Endothelial cell (in vitro differentiated cells): Measurements from ENCODE around the gene XNDC1N. TPM values are rescaled to one million over a fixed set of nuclear protein-coding genes. Genes with fewer than 3 reads are reported as not detected.

ENCODE experiments used
- DNase-seq: peaks from one replicate; pipeline ENCODE4 v3.0.0; 2021; ENCODE audit warnings: low spot score
- H3K27ac Mint-ChIP-seq: one replicate; pipeline ENCODE4 v1.8.0; 2021; ENCODE audit warnings: mixed read lengths, inconsistent platforms; ENCODE audit not compliant: unreplicated experiment
- H3K27me3 Mint-ChIP-seq: one replicate; pipeline ENCODE4 v1.8.0; 2021; ENCODE audit warnings: mild to moderate bottlenecking, moderate library complexity, mixed read lengths, inconsistent platforms; ENCODE audit not compliant: unreplicated experiment
- H3K36me3 Mint-ChIP-seq: one replicate; pipeline ENCODE4 v1.8.0; 2021; ENCODE audit warnings: mild to moderate bottlenecking, low read depth, mixed read lengths, inconsistent platforms; ENCODE audit not compliant: unreplicated experiment
- H3K4me1 Mint-ChIP-seq: one replicate; pipeline ENCODE4 v1.8.0; 2021; ENCODE audit warnings: mild to moderate bottlenecking, mixed read lengths, inconsistent platforms; ENCODE audit not compliant: unreplicated experiment
- H3K4me3 Mint-ChIP-seq: one replicate; pipeline ENCODE4 v1.8.0; 2021; ENCODE audit warnings: mild to moderate bottlenecking, mixed read lengths, inconsistent platforms; ENCODE audit not compliant: unreplicated experiment
- H3K9me3 Mint-ChIP-seq: one replicate; pipeline ENCODE4 v1.8.0; 2021; ENCODE audit warnings: mixed read lengths, inconsistent platforms; ENCODE audit not compliant: unreplicated experiment
- long read RNA-seq: library from polyadenylated mRNA; unstranded; transcript quantifications from one replicate; pipeline ENCODE4 v2.0.0, GENCODE V29; 2020; ENCODE audit not compliant: unreplicated experiment
- total RNA-seq: library from RNA; stranded (reverse); fragmentation: NEBNext Ultra II Directional; extraction: Animal tissue kit (Norgen Biotek cat#: 25700); gene quantifications from one replicate; pipeline ENCODE4 v1.2.1, GENCODE V29; 2021; ENCODE audit not compliant: unreplicated experiment
- TF ChIP-seq, protein P1 (sequence below): fragments of 200-600 bp; sonication (generic); IDR thresholded peaks from one replicate; pipeline ENCODE4 v1.5.0; 2021; ENCODE audit warnings: antibody characterized with exemption; ENCODE audit not compliant: unreplicated experiment

Gene XNDC1N, protein sequence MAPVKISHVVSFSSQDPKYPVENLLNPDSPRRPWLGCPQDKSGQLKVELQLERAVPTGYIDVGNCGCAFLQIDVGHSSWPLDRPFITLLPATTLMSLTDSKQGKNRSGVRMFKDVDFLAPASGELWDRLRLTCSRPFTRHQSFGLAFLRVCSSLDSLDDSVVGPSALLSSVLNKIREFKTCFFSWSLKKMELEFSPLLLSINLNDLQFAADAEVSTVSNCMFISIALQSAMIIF
- 3.5 TPM for total RNA-seq
- long read RNA-seq, partial matches to known transcripts: 0 of 1 reads
- long read RNA-seq, other reads (novel, unspliced or antisense): 1 of 1 reads

DNA sequence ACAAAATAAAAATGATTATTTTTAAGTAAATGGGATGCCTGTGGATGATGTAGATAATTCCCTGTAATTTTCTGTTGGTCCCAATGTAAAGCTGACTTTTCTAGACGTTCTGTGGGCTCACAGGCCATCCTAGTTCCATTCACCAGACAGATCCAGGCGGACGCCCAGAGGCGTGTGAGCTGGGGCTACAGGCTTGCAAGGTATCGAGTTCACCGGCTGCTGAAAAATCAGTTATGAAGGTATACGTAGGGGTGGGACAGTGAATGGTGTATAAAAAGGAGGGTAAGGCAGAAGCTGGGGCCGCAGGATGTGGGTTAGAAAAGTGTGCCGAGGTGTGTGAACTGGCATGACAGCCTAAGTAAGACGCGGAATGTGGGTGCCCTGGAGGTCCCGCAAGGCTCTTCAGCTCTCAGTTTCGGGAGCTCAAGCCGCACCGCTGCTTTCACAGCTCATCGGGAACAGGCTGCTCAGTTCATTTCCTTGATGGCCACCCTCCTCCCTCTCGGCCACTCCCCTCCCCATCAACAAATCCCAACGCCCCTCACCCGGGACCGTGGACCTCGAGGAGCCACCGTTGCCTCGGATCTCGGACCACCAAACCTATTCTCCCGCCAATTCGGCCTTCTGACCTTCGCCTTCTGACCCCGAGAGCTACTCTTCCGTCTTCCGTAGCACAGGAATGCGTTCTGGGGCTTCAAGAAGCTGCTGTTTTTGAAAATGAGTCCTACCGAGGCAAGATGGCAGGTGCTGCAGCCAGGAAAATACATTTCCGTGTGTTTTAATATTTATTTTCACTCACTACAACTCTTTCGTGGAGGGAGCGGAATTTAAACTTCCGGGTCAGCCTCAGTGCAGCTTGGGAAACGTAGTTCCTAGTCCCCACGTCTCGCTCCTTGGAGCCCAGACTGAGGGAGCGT, at the start of gene XNDC1N:
Gene XNDC1N (minus strand): TSS at position 775 of the 917 bp plus-strand sequence. CDS start 5,241 bp downstream, outside the sequence.
- H3K9me3 Mint-ChIP-seq: no peaks in the 10 kb centered on the region
- peaks cover 5% of the 10 kb centered on the region for H3K36me3 Mint-ChIP-seq
- peaks cover 28% of the 10 kb centered on the region for H3K4me1 Mint-ChIP-seq
- peak; percentile 35 for DNase-seq
- peak within 1 kb of the TSS; percentile 100 for H3K4me3 Mint-ChIP-seq
- peaks cover 8% of the 10 kb centered on the region for H3K27me3 Mint-ChIP-seq
- peak within 1 kb of the TSS; percentile 100 for H3K27ac Mint-ChIP-seq
- TF ChIP-seq, protein P1, sequence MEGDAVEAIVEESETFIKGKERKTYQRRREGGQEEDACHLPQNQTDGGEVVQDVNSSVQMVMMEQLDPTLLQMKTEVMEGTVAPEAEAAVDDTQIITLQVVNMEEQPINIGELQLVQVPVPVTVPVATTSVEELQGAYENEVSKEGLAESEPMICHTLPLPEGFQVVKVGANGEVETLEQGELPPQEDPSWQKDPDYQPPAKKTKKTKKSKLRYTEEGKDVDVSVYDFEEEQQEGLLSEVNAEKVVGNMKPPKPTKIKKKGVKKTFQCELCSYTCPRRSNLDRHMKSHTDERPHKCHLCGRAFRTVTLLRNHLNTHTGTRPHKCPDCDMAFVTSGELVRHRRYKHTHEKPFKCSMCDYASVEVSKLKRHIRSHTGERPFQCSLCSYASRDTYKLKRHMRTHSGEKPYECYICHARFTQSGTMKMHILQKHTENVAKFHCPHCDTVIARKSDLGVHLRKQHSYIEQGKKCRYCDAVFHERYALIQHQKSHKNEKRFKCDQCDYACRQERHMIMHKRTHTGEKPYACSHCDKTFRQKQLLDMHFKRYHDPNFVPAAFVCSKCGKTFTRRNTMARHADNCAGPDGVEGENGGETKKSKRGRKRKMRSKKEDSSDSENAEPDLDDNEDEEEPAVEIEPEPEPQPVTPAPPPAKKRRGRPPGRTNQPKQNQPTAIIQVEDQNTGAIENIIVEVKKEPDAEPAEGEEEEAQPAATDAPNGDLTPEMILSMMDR: no peak

DNA sequence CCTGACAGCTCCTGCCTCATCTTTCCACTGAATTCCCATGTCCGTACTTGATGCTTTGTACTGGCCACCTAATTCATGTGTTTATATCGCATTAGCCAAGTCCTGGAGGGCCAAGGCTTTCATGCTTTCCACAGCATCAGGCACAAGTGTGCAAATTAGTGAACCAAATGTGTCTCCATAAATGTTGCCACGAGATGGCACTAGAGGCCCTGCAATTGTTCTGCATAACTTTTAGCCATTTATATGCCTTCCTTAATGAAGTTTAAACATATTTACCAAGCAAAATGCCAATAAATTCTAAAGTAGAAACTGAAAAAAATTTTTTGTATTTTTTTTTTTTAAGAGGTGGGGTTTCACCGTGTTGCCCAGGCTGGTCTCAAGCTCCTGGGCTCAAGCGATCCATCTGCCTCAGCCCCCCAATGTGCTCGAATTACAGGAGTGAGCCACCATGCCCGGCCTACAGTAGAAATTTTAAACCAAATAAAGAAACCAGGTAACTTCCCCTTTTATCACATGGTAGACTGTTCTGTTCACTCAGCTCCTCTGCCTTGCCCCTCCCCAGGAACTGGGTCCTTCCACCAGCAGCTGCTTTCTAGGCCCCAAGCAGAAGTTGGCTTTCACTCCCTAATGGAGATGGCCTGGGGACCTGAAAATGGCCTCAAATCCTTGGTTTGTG, 49.5 kb upstream of the XNDC1N start:
- DNase-seq: peak; percentile 53
- H3K9me3 Mint-ChIP-seq: no peaks in the 10 kb centered on the region
- H3K4me1 Mint-ChIP-seq: no peaks in the 10 kb centered on the region
- no peak overlapping the region for H3K4me3 Mint-ChIP-seq
- H3K27ac Mint-ChIP-seq: no peak overlapping the region
- TF ChIP-seq, protein P1: peak; percentile 65
- no peaks in the 10 kb centered on the region for H3K27me3 Mint-ChIP-seq
- H3K36me3 Mint-ChIP-seq: no peaks in the 10 kb centered on the region

DNA sequence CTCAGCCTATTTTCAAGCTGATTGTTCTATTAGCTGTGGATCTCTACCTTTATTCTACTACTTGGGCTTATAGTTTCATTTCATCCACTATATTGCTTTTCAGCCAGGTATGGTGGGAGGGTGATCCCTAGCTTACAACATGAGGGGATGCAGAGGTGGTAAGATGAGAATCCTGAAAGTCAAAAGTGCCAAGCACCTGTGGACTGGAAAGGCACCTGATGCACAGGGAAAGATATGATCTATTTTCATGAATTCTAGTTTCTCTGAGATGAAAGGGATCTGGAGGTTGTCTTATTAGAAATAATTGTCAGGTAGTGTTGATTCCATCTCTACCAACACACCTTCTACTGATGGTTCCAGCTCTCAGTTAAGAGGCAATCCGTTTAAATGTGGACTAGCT, 48.7 kb upstream of the XNDC1N start:
- no peak overlapping the region for H3K4me3 Mint-ChIP-seq
- TF ChIP-seq, protein P1: no peak
- H3K9me3 Mint-ChIP-seq: no peaks in the 10 kb centered on the region
- DNase-seq: no peak
- no peaks in the 10 kb centered on the region for H3K4me1 Mint-ChIP-seq
- no peaks in the 10 kb centered on the region for H3K27me3 Mint-ChIP-seq
- no peak overlapping the region for H3K27ac Mint-ChIP-seq
- H3K36me3 Mint-ChIP-seq: no peaks in the 10 kb centered on the region

DNA sequence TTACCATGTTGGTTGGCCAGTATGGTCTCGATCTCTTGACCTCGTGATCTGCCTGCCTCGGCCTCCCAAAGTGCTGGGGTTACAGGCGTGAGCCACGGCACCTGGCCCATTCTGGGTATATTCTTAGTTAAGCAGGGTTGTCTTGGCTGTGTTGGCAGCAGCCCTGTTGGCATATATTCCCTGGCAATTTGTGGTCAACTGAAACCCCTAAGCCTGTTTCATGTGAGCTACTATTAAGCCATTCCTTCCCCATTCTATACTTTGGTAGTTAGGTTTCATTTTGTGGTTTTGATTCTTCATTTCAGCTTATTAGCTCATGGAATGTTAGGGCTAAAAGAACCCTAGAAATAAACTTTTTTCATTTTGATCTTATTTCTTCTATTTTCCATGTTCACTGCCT, 48.2 kb upstream of the XNDC1N start:
- Mint-ChIP-seq H3K4me3 (no peak overlapping the region), H3K9me3 (no peaks in the 10 kb centered on the region), H3K36me3 (no peaks in the 10 kb centered on the region), H3K27me3 (no peaks in the 10 kb centered on the region), H3K4me1 (no peaks in the 10 kb centered on the region), H3K27ac (no peak overlapping the region)
- no peak for DNase-seq
- TF ChIP-seq, protein P1: no peak
